ENCODE measurements around the gene CCT8L2.
A peak's percentile ranks its signal among the peaks of the same experiment; 100 is the strongest.
"Not testable (repeated sequence)": the region's sequence is repeated elsewhere in the genome, so short reads cannot be mapped to it uniquely, and the experiment has no call there.

CCT8L2 gene

GRCh38 chr22:16601437-16602223 is 9.0 kb upstream of the CCT8L2 start:
- no peak overlapping the region for H2AFZ ChIP-seq (ENCODE audit: insufficient read depth, low read length, poor library complexity)
- no peak overlapping the region for H4K91ac ChIP-seq (ENCODE audit: low read depth, low read length)
- H2BK5ac ChIP-seq (ENCODE audit: low read depth, low read length, poor library complexity): no peak overlapping the region
- H2BK120ac ChIP-seq (ENCODE audit: insufficient read depth, low read length, poor library complexity): no peak overlapping the region
- peaks cover 8% of the 10 kb centered on the region for H3K9me3 ChIP-seq (ENCODE audit: insufficient read depth, low read depth, low read length)
- H3K23ac ChIP-seq (ENCODE audit: low read length): no peak overlapping the region
- H3K27me3 ChIP-seq (ENCODE audit: insufficient read depth, low read length): no peaks in the 10 kb centered on the region
- no peaks in the 10 kb centered on the region for H3K36me3 ChIP-seq (ENCODE audit: control insufficient read depth in 1 of 2, insufficient read depth in 2 of 2, low read length in 2 of 2)
- H3K4ac ChIP-seq (ENCODE audit: low read depth, low read length): no peak overlapping the region
- H3K4me1 ChIP-seq (ENCODE audit: control insufficient read depth in 1 of 2, insufficient read depth in 2 of 2, low read length in 2 of 2): no peaks in the 10 kb centered on the region
- peak; percentile 32 to 76 for DNase-seq
- H4K12ac ChIP-seq (ENCODE audit: low read depth, low read length): no peak overlapping the region
- no peak overlapping the region for H3K4me2 ChIP-seq (ENCODE audit: low read length)
- no peak overlapping the region for H2BK12ac ChIP-seq (ENCODE audit: low read length)
- H3K18ac ChIP-seq (ENCODE audit: low read length): no peak overlapping the region
- H3K79me1 ChIP-seq (ENCODE audit: low read length): no peaks in the 10 kb centered on the region
- WGBS (ENCODE audit: extremely low coverage, insufficient coverage, insufficient read length): no CpG with 5 or more reads among the region's 100 CpGs
- H4K8ac ChIP-seq (ENCODE audit: low read depth, low read length): no peak overlapping the region
- H2AK5ac ChIP-seq (ENCODE audit: low read length): no peak overlapping the region
- no peaks in the 10 kb centered on the region for H3K79me2 ChIP-seq (ENCODE audit: control insufficient read depth, insufficient read depth, low read length, poor library complexity)
- H3K14ac ChIP-seq (ENCODE audit: low read length): no peak overlapping the region
- H3K27ac ChIP-seq (ENCODE audit: low read depth, low read length): no peak overlapping the region
- H3K4me3 ChIP-seq (ENCODE audit: low read depth, low read length): no peak overlapping the region
- no peak overlapping the region for H3K9ac ChIP-seq (ENCODE audit: low read length)

GRCh38 chr22:16600644-16601436 is 8.2 kb upstream of the CCT8L2 start:
- H2AFZ ChIP-seq (ENCODE audit: insufficient read depth, low read length, poor library complexity); H2BK120ac ChIP-seq (ENCODE audit: insufficient read depth, low read length, poor library complexity); H3K4me2 ChIP-seq (ENCODE audit: low read length); H3K27ac ChIP-seq (ENCODE audit: low read depth, low read length); H2BK12ac ChIP-seq (ENCODE audit: low read length); H3K9ac ChIP-seq (ENCODE audit: low read length); H3K36me3 ChIP-seq (ENCODE audit: control insufficient read depth in 1 of 2, insufficient read depth in 2 of 2, low read length in 2 of 2); H3K27me3 ChIP-seq (ENCODE audit: insufficient read depth, low read length); H3K14ac ChIP-seq (ENCODE audit: low read length); H4K8ac ChIP-seq (ENCODE audit: low read depth, low read length); H4K91ac ChIP-seq (ENCODE audit: low read depth, low read length); H3K4me1 ChIP-seq (ENCODE audit: control insufficient read depth in 1 of 2, insufficient read depth in 2 of 2, low read length in 2 of 2); H3K79me1 ChIP-seq (ENCODE audit: low read length); H4K12ac ChIP-seq (ENCODE audit: low read depth, low read length); H3K18ac ChIP-seq (ENCODE audit: low read length); H3K4ac ChIP-seq (ENCODE audit: low read depth, low read length); H3K23ac ChIP-seq (ENCODE audit: low read length); H2BK5ac ChIP-seq (ENCODE audit: low read depth, low read length, poor library complexity); H3K4me3 ChIP-seq (ENCODE audit: low read depth, low read length); H3K79me2 ChIP-seq (ENCODE audit: control insufficient read depth, insufficient read depth, low read length, poor library complexity); H2AK5ac ChIP-seq (ENCODE audit: low read length): not testable (repeated sequence)
- no CpG with 5 or more reads among the region's 71 CpGs for WGBS (ENCODE audit: extremely low coverage, insufficient coverage, insufficient read length)
- peak; percentile 90 to 96 for DNase-seq
- peaks cover 10% of the 10 kb centered on the region for H3K9me3 ChIP-seq (ENCODE audit: insufficient read depth, low read depth, low read length)

- WGBS (ENCODE audit: extremely low coverage, insufficient coverage, insufficient read length): no CpG with 5 or more reads among the region's 4 CpGs
- H3K14ac ChIP-seq (ENCODE audit: low read length); H2BK5ac ChIP-seq (ENCODE audit: low read depth, low read length, poor library complexity); H3K4me1 ChIP-seq (ENCODE audit: control insufficient read depth in 1 of 2, insufficient read depth in 2 of 2, low read length in 2 of 2); H3K4ac ChIP-seq (ENCODE audit: low read depth, low read length); H3K4me3 ChIP-seq (ENCODE audit: low read depth, low read length); H3K9ac ChIP-seq (ENCODE audit: low read length); H3K18ac ChIP-seq (ENCODE audit: low read length); H3K4me2 ChIP-seq (ENCODE audit: low read length); H4K12ac ChIP-seq (ENCODE audit: low read depth, low read length); H3K27ac ChIP-seq (ENCODE audit: low read depth, low read length); H3K36me3 ChIP-seq (ENCODE audit: control insufficient read depth in 1 of 2, insufficient read depth in 2 of 2, low read length in 2 of 2); H4K91ac ChIP-seq (ENCODE audit: low read depth, low read length); H2AFZ ChIP-seq (ENCODE audit: insufficient read depth, low read length, poor library complexity); H2BK12ac ChIP-seq (ENCODE audit: low read length); DNase-seq; H3K79me2 ChIP-seq (ENCODE audit: control insufficient read depth, insufficient read depth, low read length, poor library complexity); H3K27me3 ChIP-seq (ENCODE audit: insufficient read depth, low read length); H2AK5ac ChIP-seq (ENCODE audit: low read length); H3K79me1 ChIP-seq (ENCODE audit: low read length); H4K8ac ChIP-seq (ENCODE audit: low read depth, low read length); H3K23ac ChIP-seq (ENCODE audit: low read length); H2BK120ac ChIP-seq (ENCODE audit: insufficient read depth, low read length, poor library complexity): not testable (repeated sequence)
- peaks cover 10% of the 10 kb centered on the region for H3K9me3 ChIP-seq (ENCODE audit: insufficient read depth, low read depth, low read length)
These were observed 7.0 kb upstream of the CCT8L2 start for GRCh38 chr22:16599648-16600047.

- not testable (repeated sequence) for H4K91ac ChIP-seq (ENCODE audit: low read depth, low read length); H2BK5ac ChIP-seq (ENCODE audit: low read depth, low read length, poor library complexity); H3K4me3 ChIP-seq (ENCODE audit: low read depth, low read length); H3K9ac ChIP-seq (ENCODE audit: low read length); H3K23ac ChIP-seq (ENCODE audit: low read length); DNase-seq; H3K79me2 ChIP-seq (ENCODE audit: control insufficient read depth, insufficient read depth, low read length, poor library complexity); H3K79me1 ChIP-seq (ENCODE audit: low read length); H3K4ac ChIP-seq (ENCODE audit: low read depth, low read length); H3K18ac ChIP-seq (ENCODE audit: low read length); H3K4me1 ChIP-seq (ENCODE audit: control insufficient read depth in 1 of 2, insufficient read depth in 2 of 2, low read length in 2 of 2); H3K4me2 ChIP-seq (ENCODE audit: low read length); H3K27me3 ChIP-seq (ENCODE audit: insufficient read depth, low read length); H2AFZ ChIP-seq (ENCODE audit: insufficient read depth, low read length, poor library complexity); H4K8ac ChIP-seq (ENCODE audit: low read depth, low read length); H3K27ac ChIP-seq (ENCODE audit: low read depth, low read length); H4K12ac ChIP-seq (ENCODE audit: low read depth, low read length); H2AK5ac ChIP-seq (ENCODE audit: low read length); H3K14ac ChIP-seq (ENCODE audit: low read length); H2BK120ac ChIP-seq (ENCODE audit: insufficient read depth, low read length, poor library complexity); H2BK12ac ChIP-seq (ENCODE audit: low read length); H3K36me3 ChIP-seq (ENCODE audit: control insufficient read depth in 1 of 2, insufficient read depth in 2 of 2, low read length in 2 of 2)
- WGBS (ENCODE audit: extremely low coverage, insufficient coverage, insufficient read length): no CpG with 5 or more reads among the region's 8 CpGs
- peaks cover 22% of the 10 kb centered on the region for H3K9me3 ChIP-seq (ENCODE audit: insufficient read depth, low read depth, low read length)
These were observed 2.6 kb upstream of the CCT8L2 start for GRCh38 chr22:16595251-16595650.
